H9 (cell line): ENCODE measurements around the gene ANKUB1. TPM values are rescaled to one million over a fixed set of nuclear protein-coding genes. Genes with fewer than 3 reads are reported as not detected.

Experiments used
- DNase-seq: peaks from one replicate; pipeline ENCODE4 v3.0.0-alpha.2; 2017
- H2AFZ ChIP-seq: one replicate; pipeline ENCODE4 v1.6.1; 2013; ENCODE audit warnings: mild to moderate bottlenecking, low read length, control low read depth, moderate library complexity
- H2AK5ac ChIP-seq: 2 replicates; pipeline ENCODE4 v1.6.1; 2013; ENCODE audit warnings: low read length, control low read depth, mixed read lengths; ENCODE audit not compliant: insufficient read length
- H2BK120ac ChIP-seq: one replicate; pipeline ENCODE4 v1.6.1; 2013; ENCODE audit warnings: low read depth, mild to moderate bottlenecking, low read length, control low read depth, inconsistent platforms; ENCODE audit not compliant: poor library complexity, severe bottlenecking
- H2BK12ac ChIP-seq: 2 replicates; pipeline ENCODE4 v1.6.1; 2013; ENCODE audit warnings: low read length, control low read depth, mixed read lengths, low read depth; ENCODE audit not compliant: insufficient read length
- H2BK15ac ChIP-seq: 2 replicates; pipeline ENCODE4 v1.6.1; 2013; ENCODE audit warnings: low read depth, low read length, control low read depth
- H2BK20ac ChIP-seq: one replicate; pipeline ENCODE4 v1.6.1; 2013; ENCODE audit warnings: low read depth, mild to moderate bottlenecking, low read length, control low read depth, inconsistent platforms; ENCODE audit not compliant: poor library complexity, severe bottlenecking
- H2BK5ac ChIP-seq: 2 replicates; pipeline ENCODE4 v1.6.1; 2013; ENCODE audit warnings: low read length, control low read depth, mixed read lengths; ENCODE audit not compliant: insufficient read length
- H3K14ac ChIP-seq: 2 replicates; pipeline ENCODE4 v1.6.1; 2013; ENCODE audit warnings: low read length, control low read depth; ENCODE audit not compliant: insufficient read depth
- H3K18ac ChIP-seq: 2 replicates; pipeline ENCODE4 v1.6.1; 2013; ENCODE audit warnings: low read depth, mild to moderate bottlenecking, mixed read lengths, low read length, control low read depth; ENCODE audit not compliant: insufficient read length
- H3K23ac ChIP-seq: 2 replicates; pipeline ENCODE4 v1.6.1; 2013; ENCODE audit warnings: low read length, control low read depth, mixed read lengths, low read depth; ENCODE audit not compliant: insufficient read length
- H3K23me2 ChIP-seq: 2 replicates; pipeline ENCODE4 v1.6.1; 2013; ENCODE audit warnings: low read depth, mild to moderate bottlenecking, mixed read lengths, low read length, control low read depth; ENCODE audit not compliant: insufficient read length, poor library complexity, severe bottlenecking
- H3K27ac ChIP-seq: 2 replicates; pipeline ENCODE4 v1.5.1; 2013; ENCODE audit warnings: low read length, control low read depth, mixed read lengths, low read depth; ENCODE audit not compliant: insufficient read length
- H3K27me3 ChIP-seq: 2 replicates; pipeline ENCODE4 v1.6.1; 2013; ENCODE audit warnings: low read length, control low read depth, inconsistent platforms; ENCODE audit not compliant: insufficient read depth
- H3K4ac ChIP-seq: 2 replicates; pipeline ENCODE4 v1.6.1; 2013; ENCODE audit warnings: low read depth, mild to moderate bottlenecking, control low read depth, inconsistent platforms, low read length, moderate library complexity
- H3K4me1 ChIP-seq: 2 replicates; pipeline ENCODE4 v1.6.1; 2013; ENCODE audit warnings: low read length, control low read depth, inconsistent platforms; ENCODE audit not compliant: insufficient read depth
- H3K4me2 ChIP-seq: 2 replicates; pipeline ENCODE4 v1.6.1; 2013; ENCODE audit warnings: low read length, control low read depth, mixed read lengths; ENCODE audit not compliant: insufficient read length, insufficient read depth
- H3K56ac ChIP-seq: 2 replicates; pipeline ENCODE4 v1.6.1; 2013; ENCODE audit warnings: low read depth, mild to moderate bottlenecking, mixed read lengths, low read length, control low read depth; ENCODE audit not compliant: insufficient read length
- H3K79me1 ChIP-seq: 2 replicates; pipeline ENCODE4 v1.6.1; 2013; ENCODE audit warnings: low read depth, mild to moderate bottlenecking, moderate library complexity, low read length, control low read depth, inconsistent platforms; ENCODE audit not compliant: insufficient read depth, poor library complexity, severe bottlenecking
- H3K79me2 ChIP-seq: 2 replicates; pipeline ENCODE4 v1.6.1; 2013; ENCODE audit warnings: low read length, control low read depth, inconsistent platforms; ENCODE audit not compliant: insufficient read depth
- H3K9ac ChIP-seq: 2 replicates; pipeline ENCODE4 v1.6.1; 2013; ENCODE audit warnings: low read length, control low read depth, mixed read lengths; ENCODE audit not compliant: insufficient read length; ENCODE audit errors: extremely low read depth
- H3K9me3 ChIP-seq: one replicate; pipeline ENCODE4 v1.6.1; 2013; ENCODE audit warnings: low read depth, low read length, inconsistent platforms; ENCODE audit not compliant: control insufficient read depth
- H3T11ph ChIP-seq: one replicate; pipeline ENCODE4 v1.6.1; 2013; ENCODE audit warnings: mild to moderate bottlenecking, low read length, control low read depth, inconsistent platforms
- H4K20me1 ChIP-seq: one replicate; pipeline ENCODE4 v1.6.1; 2013; ENCODE audit not compliant: control insufficient read depth, insufficient read length, insufficient read depth
- H4K5ac ChIP-seq: 2 replicates; pipeline ENCODE4 v1.6.1; 2013; ENCODE audit warnings: low read depth, mild to moderate bottlenecking, mixed read lengths, low read length, control low read depth; ENCODE audit not compliant: insufficient read length
- H4K8ac ChIP-seq: replicated peaks from 2 replicates; pipeline ENCODE4 v1.6.1; 2013; ENCODE audit warnings: low read length, control low read depth, mixed read lengths, low read depth; ENCODE audit not compliant: insufficient read length
- H4K91ac ChIP-seq: 2 replicates; pipeline ENCODE4 v1.6.1; 2013; ENCODE audit warnings: low read depth, mild to moderate bottlenecking, moderate library complexity, mixed read lengths, low read length, control low read depth; ENCODE audit not compliant: insufficient read length
- H3K27ac Mint-ChIP-seq, 3 experiments: 2 replicates in 2 of 3; 3 replicates in 1 of 3; pipeline ENCODE4 v1.8.0; 2020 to 2021; ENCODE audit warnings: mixed read lengths in 3 of 3, mild to moderate bottlenecking in 1 of 3, moderate library complexity in 1 of 3
- H3K27me3 Mint-ChIP-seq: 2 replicates; pipeline ENCODE4 v1.8.0; 2021; ENCODE audit warnings: low read depth, mild to moderate bottlenecking, moderate library complexity, mixed read lengths
- H3K36me3 Mint-ChIP-seq, 3 experiments: 2 replicates in 2 of 3; 3 replicates in 1 of 3; pipeline ENCODE4 v1.8.0; 2020 to 2021; ENCODE audit warnings: low read depth in 3 of 3, mixed read lengths in 3 of 3; ENCODE audit not compliant: insufficient read depth in 1 of 3
- H3K4me1 Mint-ChIP-seq, 2 experiments: 2 replicates each; pipeline ENCODE4 v1.8.0; 2020; ENCODE audit warnings: mixed read lengths in 2 of 2
- H3K4me3 Mint-ChIP-seq, 2 experiments: 2 replicates in 1 of 2; 3 replicates in 1 of 2; pipeline ENCODE4 v1.8.0; 2020 to 2021; ENCODE audit warnings: mild to moderate bottlenecking in 2 of 2, mixed read lengths in 2 of 2, moderate library complexity in 1 of 2
- H3K9me3 Mint-ChIP-seq, 2 experiments: 2 replicates in 1 of 2; 3 replicates in 1 of 2; pipeline ENCODE4 v1.8.0; 2020; ENCODE audit warnings: mild to moderate bottlenecking in 2 of 2, mixed read lengths in 2 of 2, moderate library complexity in 1 of 2
- WGBS: extraction: QIAGEN DNeasy Blood & Tissue Kit; methylation state at CpG from one replicate; pipeline ENCODE4 v1.1.7; 2013; ENCODE audit warnings: missing lambda C conversion rate, low lambda C conversion rate, mixed read lengths; ENCODE audit not compliant: insufficient read length; ENCODE audit errors: extremely low coverage; 5-methylcytosine and 5-hydroxymethylcytosine counted together
- total RNA-seq: library from RNA; stranded (reverse); gene quantifications from 2 replicates; pipeline ENCODE4 v1.2.1, GENCODE V29; 2021
- TF ChIP-seq, protein P1 (sequence below): fragments of 200-600 bp; sonication (generic); conservative IDR thresholded peaks from 3 replicates; pipeline ENCODE4 v1.8.0; 2021; ENCODE audit warnings: antibody characterized with exemption, mild to moderate bottlenecking

The ANKUB1 gene
- total RNA-seq, 1 experiment from 2014 or later = not detected

- H3K27me3 ChIP-seq = no peaks in the 10 kb centered on the region
- no peak overlapping the region for H3K27ac Mint-ChIP-seq
- H3T11ph ChIP-seq = no peak overlapping the region
- no peaks in the 10 kb centered on the region for H3K79me2 ChIP-seq
- H3K14ac ChIP-seq = no peak overlapping the region
- no peaks in the 10 kb centered on the region for H3K27me3 Mint-ChIP-seq
- H3K36me3 Mint-ChIP-seq = peaks cover 0 to 2% (median 0%) of the 10 kb centered on the region in 3 experiments; a peak in 1 of 7 replicates
- H3K27ac ChIP-seq = no peak overlapping the region
- H2BK20ac ChIP-seq = no peak overlapping the region
- DNase-seq = no peak
- no peaks in the 10 kb centered on the region for H3K79me1 ChIP-seq
- no peaks in the 10 kb centered on the region for H3K4me1 Mint-ChIP-seq
- no peak overlapping the region for H2AFZ ChIP-seq
- no peak overlapping the region for H2BK15ac ChIP-seq
- no peaks in the 10 kb centered on the region for H3K4me1 ChIP-seq
- no peak overlapping the region for H3K18ac ChIP-seq
- H4K91ac ChIP-seq = no peak overlapping the region
- H3K9ac ChIP-seq = no peak overlapping the region
- H3K56ac ChIP-seq = no peak overlapping the region
- no peak overlapping the region for H3K4ac ChIP-seq
- peaks cover 3 to 5% of the 10 kb centered on the region in 2 experiments; a peak in 3 of 5 replicates for H3K9me3 Mint-ChIP-seq
- H2BK12ac ChIP-seq = no peak overlapping the region
- no peak overlapping the region for H2BK5ac ChIP-seq
- no peaks in the 10 kb centered on the region for H3K23me2 ChIP-seq
- no peaks in the 10 kb centered on the region for H3K9me3 ChIP-seq
- no peak overlapping the region for H3K4me3 Mint-ChIP-seq
- no peak overlapping the region for H4K8ac ChIP-seq
- no peak overlapping the region for H4K5ac ChIP-seq
- no peak overlapping the region for H2BK120ac ChIP-seq
- no CpG with 5 or more reads among the region's 2 CpGs for WGBS
- no peak overlapping the region for H2AK5ac ChIP-seq
- H3K4me2 ChIP-seq = no peak overlapping the region
- H3K23ac ChIP-seq = no peak overlapping the region
- no peaks in the 10 kb centered on the region for H4K20me1 ChIP-seq
- TF ChIP-seq, protein P1, sequence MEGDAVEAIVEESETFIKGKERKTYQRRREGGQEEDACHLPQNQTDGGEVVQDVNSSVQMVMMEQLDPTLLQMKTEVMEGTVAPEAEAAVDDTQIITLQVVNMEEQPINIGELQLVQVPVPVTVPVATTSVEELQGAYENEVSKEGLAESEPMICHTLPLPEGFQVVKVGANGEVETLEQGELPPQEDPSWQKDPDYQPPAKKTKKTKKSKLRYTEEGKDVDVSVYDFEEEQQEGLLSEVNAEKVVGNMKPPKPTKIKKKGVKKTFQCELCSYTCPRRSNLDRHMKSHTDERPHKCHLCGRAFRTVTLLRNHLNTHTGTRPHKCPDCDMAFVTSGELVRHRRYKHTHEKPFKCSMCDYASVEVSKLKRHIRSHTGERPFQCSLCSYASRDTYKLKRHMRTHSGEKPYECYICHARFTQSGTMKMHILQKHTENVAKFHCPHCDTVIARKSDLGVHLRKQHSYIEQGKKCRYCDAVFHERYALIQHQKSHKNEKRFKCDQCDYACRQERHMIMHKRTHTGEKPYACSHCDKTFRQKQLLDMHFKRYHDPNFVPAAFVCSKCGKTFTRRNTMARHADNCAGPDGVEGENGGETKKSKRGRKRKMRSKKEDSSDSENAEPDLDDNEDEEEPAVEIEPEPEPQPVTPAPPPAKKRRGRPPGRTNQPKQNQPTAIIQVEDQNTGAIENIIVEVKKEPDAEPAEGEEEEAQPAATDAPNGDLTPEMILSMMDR = no peak
Observed at GRCh38 chr3:149726716-149727407, 65.5 kb downstream of the ANKUB1 start.
